Amniotic stem cell (primary cell): ENCODE results near the gene FAM78A.
"Not testable (repeated sequence)": the region's sequence is repeated elsewhere in the genome, so short reads cannot be mapped to it uniquely, and the experiment has no call there.

ENCODE experiments used
- DNase-seq: peaks from one replicate; lab custom pipeline; 2025; lab: John Stamatoyannopoulos, UW

The FAM78A gene

DNA sequence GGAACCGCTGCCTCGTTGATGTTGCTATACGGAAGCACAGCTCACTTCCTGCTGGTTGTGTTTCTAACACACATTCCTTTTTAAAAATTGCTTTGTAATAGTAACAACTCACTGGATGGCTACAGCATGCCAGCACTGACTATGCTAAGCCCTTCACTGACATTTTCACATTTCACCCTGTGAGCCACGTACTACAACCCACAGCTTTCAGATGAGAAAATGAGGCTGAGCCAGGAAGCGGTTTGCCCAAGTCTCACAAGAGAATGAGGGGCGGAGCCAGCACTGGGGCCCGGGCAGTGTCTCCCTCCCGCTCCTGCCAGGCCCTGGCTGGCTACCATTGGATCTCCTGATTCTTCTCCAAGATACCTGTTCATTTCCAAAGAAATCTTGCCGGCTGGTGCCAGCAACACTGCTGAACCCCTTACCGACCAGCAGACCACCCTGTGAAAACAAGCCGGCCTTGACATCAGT is 38.3 kb downstream of the FAM78A start:
- DNase-seq, result peak; percentile 24

DNA sequence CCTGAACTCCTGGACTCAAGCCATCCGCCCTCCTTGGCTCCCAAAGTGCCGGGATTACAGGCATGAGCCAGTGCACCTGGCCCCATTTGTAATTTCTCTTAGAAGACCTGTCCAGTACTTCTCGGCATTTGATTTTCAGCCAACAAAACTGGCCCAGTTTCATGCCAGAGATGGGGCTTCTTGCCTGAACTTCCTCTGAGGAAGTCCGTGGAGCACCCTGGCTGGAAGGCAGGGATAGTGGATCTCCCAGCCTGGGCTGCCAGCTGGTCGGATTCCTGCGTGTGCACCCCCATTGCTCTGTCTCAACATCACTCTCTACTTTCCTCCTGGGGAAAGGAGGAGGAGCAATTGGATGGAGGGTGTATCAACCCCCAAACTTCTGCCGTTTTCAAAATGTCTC is 39.0 kb downstream of the FAM78A start:
- no peak for DNase-seq

DNA sequence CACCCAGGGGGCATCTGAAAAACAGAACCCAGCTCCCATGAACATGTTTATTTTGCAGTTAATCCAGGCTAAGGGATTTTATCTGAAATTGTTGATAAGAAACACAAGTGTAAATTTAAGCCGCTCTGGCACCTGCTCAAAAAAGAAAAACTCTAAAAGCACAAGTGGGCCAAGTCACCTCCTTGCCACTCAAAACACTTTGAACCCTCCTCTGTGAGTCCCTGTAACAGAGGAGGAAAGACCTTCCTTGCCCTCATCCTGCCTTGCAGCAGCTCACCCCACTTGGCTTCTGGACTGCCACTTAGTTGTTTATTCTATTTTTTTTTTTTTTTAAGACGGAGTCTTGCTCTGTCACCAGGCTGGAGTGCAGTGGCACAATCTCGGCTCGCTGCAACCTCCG is 39.5 kb downstream of the FAM78A start:
- DNase-seq, result no peak

DNA sequence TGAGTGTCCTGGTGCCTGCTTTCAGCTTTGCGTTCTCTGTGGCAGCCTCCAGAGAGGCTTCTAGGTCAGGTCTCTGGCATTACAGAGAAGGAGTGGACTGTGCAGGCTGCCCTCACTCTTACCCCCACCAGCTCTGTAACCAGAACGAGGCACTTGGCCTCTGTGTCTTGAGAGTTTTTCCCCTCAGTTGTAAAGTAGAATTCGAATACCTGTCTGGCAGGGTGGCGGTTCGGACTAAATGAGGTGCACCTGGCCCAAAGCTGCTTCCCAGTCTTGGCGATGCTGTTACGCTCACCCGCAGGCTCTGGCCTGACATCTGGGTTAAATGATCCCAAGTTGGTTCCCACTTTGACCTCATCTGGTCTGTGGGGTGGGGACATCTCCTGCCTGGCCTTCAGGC is 40.1 kb downstream of the FAM78A start:
- DNase-seq, result no peak

DNA sequence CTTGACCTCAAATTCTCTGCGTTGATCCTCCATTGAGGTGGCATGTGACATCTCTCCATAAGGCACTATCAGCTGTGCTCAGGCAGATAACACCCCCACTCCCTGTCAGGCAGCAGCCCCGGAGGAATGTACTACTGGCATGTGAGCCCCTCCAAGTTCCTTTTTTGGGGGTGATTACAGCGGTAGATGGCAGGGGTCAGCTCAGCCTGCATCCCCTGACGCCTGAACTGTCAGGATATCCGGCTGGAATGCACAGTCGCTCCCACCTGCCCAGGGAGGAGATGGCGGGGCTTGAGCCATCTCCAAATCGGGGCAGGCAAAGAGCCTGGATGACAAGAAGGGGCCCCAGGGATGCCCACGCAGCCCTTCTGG is 40.8 kb downstream of the FAM78A start:
- no peak for DNase-seq

DNA sequence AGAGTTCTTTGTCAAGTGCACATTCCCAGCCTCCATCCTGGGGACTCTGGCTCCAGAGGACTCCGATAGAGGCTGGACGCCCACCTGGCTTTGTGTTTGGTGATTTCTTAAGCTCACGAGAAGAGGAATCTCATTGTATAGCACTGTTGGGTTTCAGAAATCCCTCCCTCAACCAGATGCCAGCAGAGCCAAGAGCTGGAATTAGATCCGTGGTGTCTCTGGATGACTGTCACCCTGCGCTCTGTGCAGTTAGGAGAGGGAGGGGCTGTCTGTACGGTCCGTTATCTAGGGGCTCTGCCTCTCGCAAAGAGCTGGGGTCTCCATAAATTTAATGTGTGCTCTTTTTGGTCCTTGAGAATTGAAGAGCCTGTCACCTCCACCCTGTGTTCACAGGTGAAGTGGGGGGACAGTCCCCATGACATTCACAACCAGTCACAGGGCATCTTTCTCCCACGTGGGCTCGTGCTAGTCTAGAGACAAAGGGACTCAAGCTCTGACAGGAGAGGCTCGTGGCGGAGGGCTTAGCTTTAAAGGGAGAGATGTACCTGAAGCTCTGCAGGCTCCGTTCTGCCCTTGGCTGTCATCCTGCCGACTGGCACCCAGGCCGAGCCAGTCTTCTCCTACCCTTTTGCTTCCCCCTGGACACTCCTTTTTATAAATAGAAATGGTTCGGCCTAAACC is 41.4 kb downstream of the FAM78A start:
- DNase-seq, result no peak

DNA sequence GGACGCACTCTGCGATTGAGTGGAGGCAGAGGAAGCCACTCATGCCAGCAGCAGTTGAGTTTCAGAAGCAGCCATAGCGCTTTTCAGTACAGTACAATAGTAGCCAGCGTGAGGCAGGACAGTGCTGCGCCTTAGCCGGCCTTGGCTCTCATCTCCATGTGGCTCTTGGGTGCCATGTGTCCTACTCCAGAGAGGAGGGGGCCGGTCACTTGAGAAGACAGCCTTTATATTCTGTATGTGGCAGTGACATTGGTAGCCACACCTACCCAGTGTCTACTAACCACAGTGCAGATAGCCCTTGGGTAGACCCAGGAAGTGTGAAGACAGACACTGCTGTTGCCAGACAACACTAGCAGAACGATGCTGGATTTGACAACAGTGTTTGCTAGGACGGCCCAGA is 42.3 kb downstream of the FAM78A start:
- no peak for DNase-seq

DNA sequence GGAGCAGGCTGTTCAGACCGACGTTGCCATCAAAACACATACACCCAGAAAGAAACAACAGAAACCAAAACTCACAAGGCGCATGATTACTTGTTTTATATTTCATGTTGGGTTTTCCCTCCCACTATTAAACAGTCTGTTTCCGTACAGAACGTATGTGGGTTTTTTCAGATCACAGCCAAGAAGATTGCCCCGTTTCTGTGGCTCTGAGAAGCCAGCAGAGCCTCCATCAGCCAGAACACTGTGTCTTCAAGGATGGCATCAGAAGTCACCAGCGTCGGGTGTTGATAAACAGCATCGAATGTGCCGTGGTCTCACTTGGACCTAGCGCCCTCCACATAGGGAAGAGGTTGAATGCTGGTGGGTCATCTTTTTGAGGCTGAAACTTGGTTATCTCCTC is 42.8 kb downstream of the FAM78A start:
- no peak for DNase-seq

DNA sequence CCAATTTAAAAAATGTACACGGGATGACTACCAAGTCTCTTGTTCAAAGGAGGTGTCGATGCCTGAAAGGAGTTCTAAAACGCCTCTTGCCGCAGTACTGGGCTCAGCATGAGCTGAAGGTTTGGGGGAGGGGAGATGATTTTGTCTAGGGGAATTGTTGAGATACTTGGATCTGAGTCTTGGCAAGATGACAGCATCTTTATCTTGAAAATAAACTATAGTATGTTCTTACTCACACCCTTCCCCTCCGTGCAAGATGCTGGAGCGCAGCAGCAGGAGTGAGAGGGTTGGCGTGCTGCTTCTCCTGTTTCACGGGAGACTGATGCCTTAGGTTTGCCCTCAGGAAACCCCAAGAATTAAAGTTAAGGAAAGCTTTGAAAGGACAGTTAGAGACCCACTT is 47.3 kb downstream of the FAM78A start:
- no peak for DNase-seq

DNA sequence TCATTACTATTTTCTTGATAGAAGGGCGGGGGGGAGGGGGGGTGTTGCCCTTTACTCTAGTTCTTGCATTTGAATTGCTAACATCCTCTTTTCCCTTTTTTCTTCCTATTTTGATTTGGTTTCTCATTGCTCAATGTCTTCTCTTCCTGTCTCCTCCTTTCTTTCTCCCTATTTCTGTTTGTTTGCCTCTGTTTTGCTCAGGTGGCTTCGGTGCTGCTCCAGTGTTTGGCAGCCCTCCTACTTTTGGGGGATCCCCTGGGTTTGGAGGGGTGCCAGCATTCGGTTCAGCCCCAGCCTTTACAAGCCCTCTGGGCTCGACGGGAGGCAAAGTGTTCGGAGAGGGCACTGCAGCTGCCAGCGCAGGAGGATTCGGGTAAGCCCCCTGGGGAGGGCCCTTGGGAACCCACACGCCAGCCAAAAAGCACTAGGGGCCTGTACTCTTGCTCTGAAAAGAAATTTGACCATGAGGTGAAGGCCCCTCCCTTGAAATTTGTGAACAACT is 48.3 kb downstream of the FAM78A start:
- DNase-seq, result no peak

DNA sequence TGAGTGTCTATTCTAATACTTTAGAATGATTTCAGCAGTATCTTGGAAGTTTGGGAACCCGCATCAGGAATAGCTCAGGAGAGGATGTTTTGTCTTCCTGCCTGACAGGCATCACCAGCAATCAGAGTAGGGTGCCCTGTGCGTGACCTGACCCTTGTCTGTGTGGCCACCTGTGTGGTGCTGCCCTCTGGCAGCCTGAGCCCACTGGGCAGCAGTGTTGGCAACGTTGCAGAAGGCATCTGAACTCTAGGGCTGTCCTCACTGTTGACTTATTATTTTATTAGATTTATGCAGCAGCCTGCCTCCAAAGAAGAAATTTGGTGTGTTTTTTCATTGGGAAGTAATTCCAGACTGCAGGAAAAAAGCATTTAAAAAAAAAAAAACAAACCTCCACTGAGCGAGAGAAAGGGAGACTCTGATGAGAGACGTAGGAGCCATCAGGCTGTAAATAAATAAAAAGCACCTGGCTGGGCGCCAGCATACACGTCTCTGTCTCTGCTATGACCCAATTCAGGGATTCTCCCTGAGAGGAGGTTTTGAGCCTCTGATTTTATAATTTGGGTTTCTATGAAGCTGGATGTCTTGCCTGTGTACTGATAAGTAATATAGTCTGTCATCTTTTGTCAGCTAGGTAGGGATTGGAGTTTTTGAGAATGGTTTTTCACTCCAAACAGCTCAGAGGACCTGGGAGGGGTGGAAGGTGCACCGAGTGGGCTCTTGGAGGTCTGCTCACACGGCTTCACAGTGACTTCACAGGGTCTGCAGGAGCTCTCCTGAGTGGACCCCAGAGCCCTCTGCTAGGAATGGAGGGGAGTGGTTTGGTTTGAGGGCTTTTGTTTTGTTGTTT is 49.0 kb downstream of the FAM78A start:
- no peak for DNase-seq

DNA sequence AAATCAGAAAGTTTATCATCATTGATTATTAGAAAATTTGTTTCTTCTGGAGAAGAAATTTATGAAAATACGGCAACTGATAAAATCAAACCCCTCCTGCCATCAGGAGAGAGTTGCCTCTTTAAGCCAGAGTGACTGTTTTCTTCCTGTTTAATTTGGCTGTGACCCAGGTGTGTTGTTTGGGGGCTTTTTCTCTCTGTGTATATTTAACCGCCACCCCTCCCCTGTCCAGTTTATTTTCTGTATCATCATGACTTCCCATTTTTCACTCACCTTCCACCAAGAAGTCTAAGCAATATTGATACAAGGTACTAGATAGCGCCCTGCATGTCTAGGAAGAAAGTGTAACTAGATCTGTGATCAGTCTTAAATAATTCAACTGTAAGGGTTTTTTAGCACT is 50.1 kb downstream of the FAM78A start:
- no peak for DNase-seq

DNA sequence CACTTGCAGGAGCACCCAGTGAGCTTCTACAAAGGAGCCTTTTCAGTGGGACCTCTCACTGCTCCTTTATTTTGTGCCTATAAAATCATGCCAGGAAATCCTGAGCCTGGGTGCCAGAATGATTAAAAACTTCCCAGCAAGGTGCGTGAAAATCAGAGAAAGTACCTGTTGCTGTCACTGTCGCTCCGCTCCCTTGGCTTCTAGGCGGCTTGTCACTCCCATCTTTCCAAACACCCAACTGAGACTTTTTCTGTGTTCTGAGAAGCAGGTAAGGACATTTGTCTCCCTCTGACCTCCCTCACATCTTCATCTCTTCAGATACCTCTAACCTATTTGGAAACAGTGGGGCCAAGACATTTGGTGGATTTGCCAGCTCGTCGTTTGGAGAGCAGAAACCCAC is 53.9 kb downstream of the FAM78A start:
- DNase-seq, result no peak

DNA sequence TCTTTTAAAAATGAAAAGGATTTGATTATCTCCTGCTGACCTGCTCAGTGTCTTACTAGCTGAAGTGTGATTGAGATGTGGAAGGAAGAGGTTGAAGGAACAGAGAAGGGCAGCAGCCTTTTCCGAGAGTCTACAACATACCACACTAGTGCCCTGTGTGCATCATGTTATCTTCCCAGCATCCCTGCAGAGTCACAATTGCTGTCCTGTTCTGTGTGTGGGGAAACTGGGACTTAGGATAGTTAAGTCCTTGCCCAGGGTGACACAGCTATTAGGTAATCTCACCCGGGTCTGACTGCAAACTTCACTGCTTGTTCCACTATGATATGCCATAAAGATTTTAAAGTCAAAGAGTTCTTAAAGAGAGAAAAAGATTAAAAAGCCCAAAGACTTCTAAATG is 55.8 kb downstream of the FAM78A start:
- no peak for DNase-seq

DNA sequence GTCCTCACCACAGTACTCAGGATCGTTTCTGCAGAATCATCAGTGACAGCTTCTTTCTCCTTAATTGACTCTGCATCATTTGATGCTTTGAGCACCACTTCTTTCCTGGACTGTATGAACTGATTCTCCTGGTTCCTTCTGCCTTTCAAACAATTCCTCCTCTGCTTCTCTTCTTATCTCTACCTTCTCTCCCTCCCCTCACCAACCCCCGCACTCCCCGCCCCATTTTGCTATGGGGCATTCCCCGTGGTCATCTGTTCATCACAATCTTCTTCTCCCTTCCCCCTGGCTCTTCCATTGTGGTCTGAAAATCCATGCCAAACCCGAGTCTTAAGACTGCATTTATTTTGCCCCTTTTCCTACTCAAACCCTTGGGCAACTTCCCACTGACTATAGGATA is 57.9 kb downstream of the FAM78A start:
- DNase-seq, result no peak

DNA sequence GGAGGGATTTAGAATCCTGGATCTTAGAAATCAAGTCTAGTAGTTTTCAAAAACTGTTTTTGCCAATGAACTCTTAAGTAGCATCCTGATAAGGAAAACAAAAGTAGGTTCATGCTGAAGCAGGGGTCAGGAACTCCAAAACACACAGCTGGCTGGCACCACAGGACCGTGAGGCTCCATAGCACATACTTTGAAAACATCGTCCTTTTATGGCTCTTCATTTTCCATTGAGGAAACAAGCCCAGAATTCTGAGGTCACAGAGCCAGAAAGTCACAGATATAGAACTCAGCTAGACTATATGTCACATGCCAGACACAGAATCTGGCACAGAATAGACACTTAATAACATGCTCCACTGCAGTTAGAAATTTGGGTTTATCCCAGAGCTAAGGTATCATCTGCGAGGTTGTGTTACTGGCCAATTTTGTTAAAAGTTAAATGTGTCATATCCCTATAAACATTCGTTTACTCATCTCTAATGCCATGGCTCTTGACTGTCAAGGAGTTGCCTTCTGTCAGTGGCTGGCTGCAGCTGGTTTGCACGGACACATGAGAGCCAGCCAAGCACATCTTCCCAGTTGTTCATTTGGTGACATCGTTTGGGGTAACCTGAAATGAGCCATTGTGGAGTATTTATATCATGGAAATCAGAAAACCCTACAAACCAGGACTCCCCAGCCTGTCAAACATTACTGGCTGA is 58.8 kb downstream of the FAM78A start:
- no peak for DNase-seq

DNA sequence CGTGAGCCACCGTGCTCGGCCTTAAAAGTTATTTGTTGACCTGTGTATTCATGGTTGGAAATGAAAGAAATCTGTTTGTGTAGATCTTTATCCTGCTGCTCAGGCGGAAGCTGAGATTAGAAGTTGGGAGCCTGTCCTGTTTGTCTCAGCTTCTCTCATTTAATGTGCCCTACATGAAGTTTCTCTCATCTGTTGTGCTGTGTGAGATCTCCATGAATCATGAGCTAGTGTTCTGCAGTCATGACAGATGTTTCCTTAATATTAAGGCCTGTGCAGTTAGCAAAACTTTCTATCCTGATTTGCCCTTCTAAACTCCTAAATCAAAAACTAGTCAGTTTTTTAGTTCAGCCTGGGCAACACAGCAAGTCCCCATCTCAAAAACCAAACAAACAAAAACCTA is 59.5 kb downstream of the FAM78A start:
- DNase-seq, result no peak

DNA sequence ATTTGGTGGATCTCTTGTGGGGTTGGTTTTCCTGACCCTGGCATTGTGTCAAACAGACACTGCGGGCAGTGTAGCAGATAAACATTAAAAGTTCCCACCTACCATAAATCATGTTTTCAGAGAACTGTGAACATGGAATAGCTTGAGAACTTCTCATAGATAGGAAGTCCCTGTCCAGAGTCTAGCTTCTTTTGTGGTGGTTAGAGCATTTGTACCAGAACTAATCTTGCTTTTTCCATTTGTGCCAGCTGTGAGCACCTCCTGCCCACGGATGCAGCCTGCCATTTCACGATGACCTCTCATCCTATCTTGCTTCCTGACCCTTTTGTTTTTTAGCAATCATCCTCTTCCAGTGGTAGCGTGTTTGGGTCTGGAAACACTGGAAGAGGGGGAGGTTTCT is 61.4 kb downstream of the FAM78A start:
- no peak for DNase-seq

DNA sequence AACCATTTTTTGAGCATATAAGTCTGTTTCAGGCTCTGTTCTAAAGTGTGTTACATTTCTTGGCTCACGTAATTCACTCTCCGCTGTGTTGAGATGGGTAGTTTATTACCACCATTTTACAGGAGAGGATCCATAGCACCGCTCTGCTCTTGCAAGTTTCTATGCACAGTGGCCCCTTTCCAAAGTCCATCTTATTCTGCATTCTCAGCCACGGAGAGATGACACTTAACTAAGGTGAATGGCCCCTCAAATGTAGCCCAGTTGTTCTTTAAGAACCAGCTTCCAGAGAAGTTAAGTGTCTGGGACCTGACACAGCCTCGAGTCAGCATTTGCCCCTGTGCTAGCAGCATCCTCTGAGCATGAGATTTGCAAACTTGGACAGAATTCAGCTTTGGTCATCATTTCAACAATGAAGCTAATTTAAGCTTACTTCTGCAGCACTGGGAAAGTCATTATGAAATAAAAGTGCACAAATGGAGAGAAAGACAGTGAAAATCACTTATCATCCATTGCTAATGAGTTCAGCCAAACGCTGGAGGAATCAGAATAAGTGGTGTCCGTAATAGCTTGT is 61.9 kb downstream of the FAM78A start:
- no peak for DNase-seq

DNA sequence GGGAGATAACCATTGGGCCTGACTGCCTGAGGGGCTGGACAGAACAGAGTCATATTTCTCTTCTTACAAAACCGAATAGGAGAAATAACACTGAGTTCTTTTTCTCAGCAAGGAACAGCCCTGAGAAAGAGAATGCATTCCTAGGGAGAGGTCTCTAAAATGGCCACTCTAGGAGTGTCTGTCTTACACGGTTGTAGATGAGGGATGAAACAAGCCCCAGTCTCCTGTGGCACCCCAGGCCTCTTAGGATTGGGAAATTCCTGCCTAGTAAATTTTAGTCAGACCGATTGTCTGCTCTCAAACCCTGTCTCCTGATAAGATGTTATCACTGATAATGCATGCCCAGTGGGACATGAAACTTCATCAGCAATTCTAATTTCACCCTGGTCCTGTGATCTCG is 64.4 kb downstream of the FAM78A start:
- not testable (repeated sequence) for DNase-seq
